Stomach (tissue), 9 donors: ENCODE data around the gene GNAS-AS1. TPM values are rescaled to one million over a fixed set of nuclear protein-coding genes. Genes with fewer than 3 reads are reported as not detected.

ENCODE experiments used
- DNase-seq, 2 donors: peaks; one replicate each; pipeline versions ENCODE4 v3.0.0 to v3.0.0-alpha.2; 2013 to 2019
- H3K27ac ChIP-seq, 5 donors: fragments of 200-600 bp in 4 of 5; sonication (generic) in 4 of 5; one replicate each; pipeline ENCODE4 v1.5.1; 2013 to 2019; ENCODE audit warnings: mild to moderate bottlenecking in 1 of 5, moderate library complexity in 1 of 5
- H3K27me3 ChIP-seq, 3 donors: fragments of 200-600 bp; sonication (generic); one replicate each; pipeline ENCODE4 v1.5.1; 2017 to 2019; ENCODE audit warnings: mixed run types in 1 of 3
- H3K36me3 ChIP-seq, 4 donors: fragments of 200-600 bp; sonication (generic); 1 replicate in 3 of 4; 2 replicates in 1 of 4; pipeline ENCODE4 v1.5.1; 2016 to 2019
- H3K4me1 ChIP-seq, 4 donors: fragments of 200-600 bp; sonication (generic); one replicate each; pipeline ENCODE4 v1.5.1; 2016 to 2019
- H3K4me3 ChIP-seq, 4 donors: fragments of 200-600 bp; sonication (generic) in 3 of 4; one replicate each; pipeline ENCODE4 v1.5.1; 2016 to 2019; ENCODE audit warnings: mild to moderate bottlenecking in 1 of 4
- H3K9me3 ChIP-seq, 4 donors: fragments of 200-600 bp; sonication (generic); one replicate each; pipeline ENCODE4 v1.5.1; 2016 to 2019
- CTCF ChIP-seq, 7 experiments: fragments of 450-650 bp in 4 of 7; fragments of 200-600 bp in 3 of 7; sonication (generic) in 3 of 7; IDR thresholded peaks; one replicate each; pipeline ENCODE4 v1.5.1; 2016 to 2019; ENCODE audit warnings: antibody characterized with exemption in 7 of 7, control low read depth in 2 of 7, mild to moderate bottlenecking in 1 of 7
- EP300 ChIP-seq: sonication (generic); formaldehyde crosslinking; IDR thresholded peaks from one replicate; pipeline ENCODE4 v1.6.1; 2017; ENCODE audit warnings: antibody characterized with exemption
- POLR2A ChIP-seq, 4 donors: fragments of 450-650 bp; IDR thresholded peaks; one replicate each; pipeline ENCODE4 v1.6.1; 2016; ENCODE audit warnings: antibody characterized with exemption in 4 of 4, control low read depth in 2 of 4, mild to moderate bottlenecking in 1 of 4, moderate library complexity in 1 of 4
- POLR2AphosphoS5 ChIP-seq, 3 donors: sonication (generic); formaldehyde crosslinking; IDR thresholded peaks; one replicate each; pipeline ENCODE4 v1.6.1; 2016; ENCODE audit warnings: antibody characterized with exemption in 3 of 3
- WGBS, 5 donors: extraction: QIAGEN DNeasy Blood & Tissue Kit in 3 of 5; methylation state at CpG; one replicate each; pipeline versions ENCODE4 v1.1.5 to v1.1.7; 2013 to 2018; 5-methylcytosine and 5-hydroxymethylcytosine counted together
- intact Hi-C: fragments of 100-400 bp; cut with DNase I; formaldehyde crosslinking; loops from one replicate; pipeline ENCODE4 v1.15.1; 2023; ENCODE audit warnings: low total_unique reads
- polyA plus RNA-seq, 3 donors: library from polyadenylated mRNA; stranded (reverse); fragments of 200-250 nt; gene quantifications; one replicate each; pipeline ENCODE4 v1.2.3, GENCODE V29; 2013
- total RNA-seq, 5 donors: library from RNA; depleted of rRNA; stranded (reverse); fragments of >200 nt; gene quantifications; one replicate each; pipeline versions ENCODE4 v1.1.0 to v1.2.3, GENCODE V29; 2014 to 2016
- donor health status: healthy with polysubstance abuse.
- donor health status: Bipolar disorder and iron deficiency.
- donor health status: healthy.

Gene GNAS-AS1
- total and polyA plus RNA-seq, 8 donors: 0.15 to 45.5 (median 1.8) TPM; not detected in 4

GRCh38 chr20:58815448-58815847, 35.3 kb downstream of the GNAS-AS1 start:
- WGBS, 5 donors: 60 to 80% (median 72%) methylated on average over 10 to 11 of the region's 11 CpGs
- no peaks in the 10 kb centered on the region for H3K9me3 ChIP-seq
- H3K4me3 ChIP-seq: no peak overlapping the region
- no peaks in the 10 kb centered on the region for H3K4me1 ChIP-seq
- TF ChIP-seq POLR2A (IDR thresholded peaks at IDR 0.05) (no peak), CTCF (IDR thresholded peaks at IDR 0.05) (no peak), POLR2AphosphoS5 (IDR thresholded peaks at IDR 0.05) (no peak), EP300 (no peak)
- no peaks in the 10 kb centered on the region for H3K36me3 ChIP-seq
- H3K27ac ChIP-seq: no peak overlapping the region
- DNase-seq: no peak
- H3K27me3 ChIP-seq: peaks cover 0 to 50% (median 4%) of the 10 kb centered on the region in 3 donors
- intact Hi-C loops: no loop called here

- Histone ChIP-seq H3K27me3 (peaks cover 0 to 57% (median 4%) of the 10 kb centered on the region in 3 donors), H3K36me3 (no peaks in the 10 kb centered on the region), H3K4me3 (no peak overlapping the region), H3K4me1 (no peaks in the 10 kb centered on the region), H3K27ac (no peak overlapping the region), H3K9me3 (no peaks in the 10 kb centered on the region)
- DNase-seq: no peak
- 76 to 88% (median 82%) methylated on average over 8 of the region's 8 CpGs for WGBS, 5 donors
- TF ChIP-seq POLR2A (IDR thresholded peaks at IDR 0.05): no peak
- no peak for TF ChIP-seq CTCF (IDR thresholded peaks at IDR 0.05)
- TF ChIP-seq POLR2AphosphoS5 (IDR thresholded peaks at IDR 0.05): no peak
- TF ChIP-seq EP300: no peak
- intact Hi-C loops: no loop called here
Measured at GRCh38 chr20:58813369-58813768, 37.3 kb downstream of the GNAS-AS1 start.

- H3K9me3 ChIP-seq: no peaks in the 10 kb centered on the region
- H3K4me3 ChIP-seq: no peak overlapping the region
- TF ChIP-seq POLR2AphosphoS5 (IDR thresholded peaks at IDR 0.05): no peak
- no peak for TF ChIP-seq CTCF (IDR thresholded peaks at IDR 0.05)
- no peak for TF ChIP-seq POLR2A (IDR thresholded peaks at IDR 0.05)
- no peak for TF ChIP-seq EP300
- intact Hi-C loops: no loop called here
- H3K36me3 ChIP-seq: no peaks in the 10 kb centered on the region
- no peak for DNase-seq
- 86 to 97% (median 94%) methylated on average over 13 of the region's 13 CpGs for WGBS, 5 donors
- peaks cover 0 to 68% (median 4%) of the 10 kb centered on the region in 3 donors for H3K27me3 ChIP-seq
- H3K4me1 ChIP-seq: no peaks in the 10 kb centered on the region
- no peak overlapping the region for H3K27ac ChIP-seq
Measured at GRCh38 chr20:58811334-58811733, 39.4 kb downstream of the GNAS-AS1 start.

- Histone ChIP-seq H3K9me3 (no peaks in the 10 kb centered on the region), H3K27me3 (peaks cover 0 to 68% (median 4%) of the 10 kb centered on the region in 3 donors), H3K36me3 (no peaks in the 10 kb centered on the region), H3K4me3 (no peak overlapping the region), H3K27ac (no peak overlapping the region), H3K4me1 (no peaks in the 10 kb centered on the region)
- no peak for DNase-seq
- intact Hi-C loops: no loop called here
- TF ChIP-seq POLR2AphosphoS5 (IDR thresholded peaks at IDR 0.05): no peak
- no peak for TF ChIP-seq CTCF (IDR thresholded peaks at IDR 0.05)
- TF ChIP-seq POLR2A (IDR thresholded peaks at IDR 0.05): no peak
- TF ChIP-seq EP300: no peak
- WGBS, 5 donors: 81 to 88% (median 87%) methylated on average over 10 of the region's 10 CpGs
Measured at GRCh38 chr20:58810879-58811250, 39.8 kb downstream of the GNAS-AS1 start.
